Measurements from ENCODE around the gene CDH22.

- TF ChIP-seq POLR2A (IDR thresholded peaks at IDR 0.05) (no peak), CTCF (IDR thresholded peaks at IDR 0.05) (no peak)
These were observed 151.2 kb downstream of the CDH22 start for GRCh38 chr20:46157076-46157592.

Data from adrenal gland (tissue), 5 donors.